Measurements from ENCODE around the gene RIMS1.

RIMS1 gene

DNA sequence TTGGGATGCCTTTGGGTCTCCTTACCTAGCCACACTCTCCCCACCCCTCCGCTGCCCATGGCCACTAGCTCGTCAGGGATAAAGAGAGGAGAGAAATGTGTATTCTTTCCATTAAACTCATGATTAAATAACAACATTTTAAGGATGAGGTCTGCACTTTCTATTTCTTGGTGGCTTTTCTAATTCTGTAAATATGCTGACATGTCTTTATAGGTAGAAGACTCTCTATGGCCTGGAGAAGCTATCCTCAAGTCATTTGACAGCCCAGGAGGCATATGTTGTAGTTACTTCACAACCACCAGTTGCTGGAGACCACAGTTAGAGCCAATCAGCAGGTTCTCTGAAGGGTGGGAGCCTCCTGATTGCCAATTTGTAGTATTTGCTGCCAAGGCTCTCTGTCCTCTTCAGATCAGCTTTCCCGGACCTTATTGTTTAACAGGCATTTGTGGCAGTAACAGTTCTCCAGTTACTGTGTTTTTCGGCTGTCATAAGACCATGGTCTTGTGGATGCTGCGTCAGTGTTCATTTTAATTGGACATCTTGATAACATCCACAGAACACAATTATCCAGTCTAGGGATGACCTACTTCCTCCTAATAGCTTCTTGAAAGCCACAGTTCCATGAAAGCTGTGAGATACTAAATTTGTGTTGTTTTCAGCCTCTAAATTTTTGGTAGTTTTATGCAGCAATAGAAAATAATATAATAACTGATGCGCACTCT, 530.6 kb downstream of the RIMS1 start:
- TF ChIP-seq CTCF (IDR thresholded peaks at IDR 0.05; ENCODE audit: low read depth, low read length), result no peak
- DNase-seq (ENCODE audit: extremely low read depth, low read depth), result no peak

DNA sequence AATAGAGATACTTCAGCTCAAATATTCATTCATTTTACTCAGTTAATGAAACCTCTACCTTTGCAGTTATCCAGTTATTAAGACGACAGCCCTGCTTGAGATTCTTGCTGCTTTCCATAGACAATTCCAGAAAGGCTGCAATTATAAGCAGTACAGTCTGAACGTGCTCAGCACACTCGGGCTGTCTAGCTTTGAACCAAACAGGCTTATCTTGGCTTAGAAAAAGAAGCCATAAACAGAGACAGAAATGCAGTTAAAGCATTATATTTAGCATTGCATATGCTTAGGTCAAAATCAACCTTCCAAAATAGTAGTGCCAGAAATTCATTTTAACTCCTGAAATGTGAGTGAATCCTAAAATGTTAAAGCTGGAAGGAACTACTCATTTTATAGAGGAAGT, 531.4 kb downstream of the RIMS1 start:
- DNase-seq (ENCODE audit: extremely low read depth, low read depth), result no peak
- no peak for TF ChIP-seq CTCF (IDR thresholded peaks at IDR 0.05; ENCODE audit: low read depth, low read length)

DNA sequence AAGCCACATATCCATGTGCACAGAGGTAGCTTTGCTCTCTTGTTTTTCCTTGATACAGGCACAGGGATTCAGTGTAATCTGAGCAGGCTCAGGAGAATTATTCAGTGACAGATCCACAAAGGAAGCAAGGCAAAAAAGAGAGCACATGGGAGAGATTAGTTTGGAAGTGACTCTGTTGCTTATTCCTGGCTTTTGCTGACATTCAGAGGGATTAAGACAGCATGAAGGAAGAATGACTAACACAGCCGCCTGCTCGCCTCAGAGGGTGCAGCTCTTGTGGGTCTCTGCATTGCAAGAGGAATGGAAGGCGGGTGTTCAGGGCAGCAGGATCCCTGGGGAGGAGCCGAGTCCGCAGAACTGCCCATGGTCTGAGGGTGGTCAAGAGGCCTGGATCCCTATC, 532.1 kb downstream of the RIMS1 start:
- no peak for TF ChIP-seq CTCF (IDR thresholded peaks at IDR 0.05; ENCODE audit: low read depth, low read length)
- peak; percentile 69 for DNase-seq (ENCODE audit: extremely low read depth, low read depth)

DNA sequence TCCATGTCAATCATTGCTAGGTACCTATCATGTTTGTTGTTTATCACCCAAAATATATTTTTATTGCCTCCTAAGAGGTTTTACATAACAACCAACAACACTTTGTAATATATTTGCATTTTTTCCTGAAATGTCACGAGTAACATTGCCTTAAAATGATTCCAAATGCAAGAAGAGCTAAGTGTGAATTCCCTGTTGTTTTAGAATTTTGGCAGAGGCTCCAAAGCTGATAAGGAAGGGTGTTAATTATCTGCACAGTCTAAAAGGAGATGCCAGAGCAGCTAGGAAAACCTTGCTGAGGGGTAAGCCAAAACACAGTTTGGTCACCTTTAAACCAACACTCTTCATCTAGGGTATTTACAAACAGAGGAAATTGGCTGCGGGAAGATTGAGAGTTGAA, 533.6 kb downstream of the RIMS1 start:
- no peak for DNase-seq (ENCODE audit: extremely low read depth, low read depth)
- TF ChIP-seq CTCF (IDR thresholded peaks at IDR 0.05; ENCODE audit: low read depth, low read length), result no peak

DNA sequence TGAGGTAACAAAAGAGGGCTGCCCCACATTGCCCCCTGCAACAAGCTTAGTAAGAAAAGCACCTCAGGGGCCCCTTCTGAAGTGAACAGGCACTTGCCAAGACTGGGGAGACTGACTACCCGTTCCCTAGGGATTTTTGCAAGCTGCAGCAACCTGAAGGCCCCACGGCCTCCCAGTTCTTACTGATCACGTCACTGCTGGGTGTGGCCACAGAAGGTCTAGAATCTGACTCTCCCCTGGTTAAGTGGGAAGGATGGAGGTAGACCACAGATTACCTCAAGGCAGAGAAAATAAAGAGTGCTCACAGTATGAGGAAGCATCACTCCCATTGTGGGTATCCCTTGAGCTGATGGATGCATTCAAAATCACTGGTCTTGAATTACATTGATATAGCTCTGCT, 534.1 kb downstream of the RIMS1 start:
- no peak for TF ChIP-seq CTCF (IDR thresholded peaks at IDR 0.05; ENCODE audit: low read depth, low read length)
- DNase-seq (ENCODE audit: extremely low read depth, low read depth), result no peak

GRCh38 chr6:72421387-72421786, 535.0 kb downstream of the RIMS1 start:
- no peak for TF ChIP-seq CTCF (IDR thresholded peaks at IDR 0.05; ENCODE audit: low read depth, low read length)
- no peak for DNase-seq (ENCODE audit: extremely low read depth, low read depth)

GRCh38 chr6:72422171-72422570, 535.8 kb downstream of the RIMS1 start:
- DNase-seq (ENCODE audit: extremely low read depth, low read depth), result no peak
- no peak for TF ChIP-seq CTCF (IDR thresholded peaks at IDR 0.05; ENCODE audit: low read depth, low read length)
